Measurements from ENCODE around the gene BCAR3.

The BCAR3 gene

GRCh38 chr1:93641527-93641926 lies 40.1 kb downstream of the BCAR3 start:
- in situ Hi-C loops (cut with MboI; ENCODE audit: low sequenced_read_pairs), result no loop called here

- in situ Hi-C loops (cut with MboI; ENCODE audit: low sequenced_read_pairs), result no loop called here
Observed at GRCh38 chr1:93640656-93641440, 40.8 kb downstream of the BCAR3 start.

GRCh38 chr1:93638981-93639380 lies 42.7 kb downstream of the BCAR3 start:
- in situ Hi-C loops (cut with MboI; ENCODE audit: low sequenced_read_pairs), result loop anchor here (10.0 kb wide), 1 partner anchor 176 kb away; no protein-coding TSS in a partner anchor

- in situ Hi-C loops (cut with MboI; ENCODE audit: low sequenced_read_pairs), result loop anchor here (10.0 kb wide), 1 partner anchor 176 kb away; no protein-coding TSS in a partner anchor
Observed at GRCh38 chr1:93638307-93638847, 43.3 kb downstream of the BCAR3 start.

- in situ Hi-C loops (cut with MboI; ENCODE audit: low sequenced_read_pairs), result loop anchor here (10.0 kb wide), 1 partner anchor 178 kb away; no protein-coding TSS in a partner anchor
Observed at GRCh38 chr1:93636712-93637111, 44.9 kb downstream of the BCAR3 start.

DNA sequence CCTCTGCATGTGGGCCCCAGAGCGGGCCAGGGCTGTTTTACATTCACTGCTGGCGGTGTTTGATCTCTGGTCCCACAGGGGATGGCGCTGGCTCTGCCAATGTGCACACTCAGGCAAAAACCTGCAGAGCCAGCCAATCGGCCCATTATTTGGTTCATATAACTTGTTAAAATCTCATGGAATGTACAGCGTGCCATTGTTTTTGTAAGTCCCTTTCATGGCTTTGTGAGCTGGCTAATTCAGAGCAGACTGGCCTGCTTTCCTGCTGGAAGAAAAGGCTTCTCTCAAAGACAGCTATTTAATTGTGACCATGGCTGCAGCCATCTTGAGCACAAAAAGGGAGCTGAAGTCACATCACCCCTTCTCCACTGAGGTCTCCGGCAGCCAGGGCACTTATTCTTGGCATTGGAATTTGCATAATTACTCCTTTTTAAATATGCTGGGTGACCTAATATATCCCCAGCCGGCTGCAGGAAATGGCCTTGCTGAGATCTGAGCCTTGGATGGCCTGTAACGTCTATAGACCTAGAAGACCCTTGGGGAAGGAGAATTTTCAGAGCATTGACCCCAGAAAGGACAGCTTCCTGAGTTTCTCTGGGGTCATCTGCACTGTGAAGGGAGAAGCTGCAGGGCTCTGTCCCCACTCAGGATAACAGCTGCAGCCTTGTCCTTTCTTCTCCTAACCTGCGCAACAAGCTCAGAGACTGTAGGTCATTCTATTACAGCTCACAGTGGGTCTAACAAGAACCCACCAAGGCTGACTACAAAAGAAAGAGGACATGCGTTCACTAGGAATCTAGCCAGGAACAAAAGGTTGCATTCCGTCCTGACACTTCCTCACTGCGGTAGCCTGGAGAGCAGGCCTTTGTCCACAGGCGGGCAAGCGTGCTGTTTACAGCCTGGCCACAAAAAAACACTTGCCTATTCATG lies 45.8 kb downstream of the BCAR3 start:
- in situ Hi-C loops (cut with MboI; ENCODE audit: low sequenced_read_pairs), result loop anchor here (10.0 kb wide), 1 partner anchor 179 kb away; no protein-coding TSS in a partner anchor

- in situ Hi-C loops (cut with MboI; ENCODE audit: low sequenced_read_pairs), result loop anchor here (10.0 kb wide), 1 partner anchor 181 kb away; no protein-coding TSS in a partner anchor
Observed at GRCh38 chr1:93633313-93633712, 48.3 kb downstream of the BCAR3 start.

DNA sequence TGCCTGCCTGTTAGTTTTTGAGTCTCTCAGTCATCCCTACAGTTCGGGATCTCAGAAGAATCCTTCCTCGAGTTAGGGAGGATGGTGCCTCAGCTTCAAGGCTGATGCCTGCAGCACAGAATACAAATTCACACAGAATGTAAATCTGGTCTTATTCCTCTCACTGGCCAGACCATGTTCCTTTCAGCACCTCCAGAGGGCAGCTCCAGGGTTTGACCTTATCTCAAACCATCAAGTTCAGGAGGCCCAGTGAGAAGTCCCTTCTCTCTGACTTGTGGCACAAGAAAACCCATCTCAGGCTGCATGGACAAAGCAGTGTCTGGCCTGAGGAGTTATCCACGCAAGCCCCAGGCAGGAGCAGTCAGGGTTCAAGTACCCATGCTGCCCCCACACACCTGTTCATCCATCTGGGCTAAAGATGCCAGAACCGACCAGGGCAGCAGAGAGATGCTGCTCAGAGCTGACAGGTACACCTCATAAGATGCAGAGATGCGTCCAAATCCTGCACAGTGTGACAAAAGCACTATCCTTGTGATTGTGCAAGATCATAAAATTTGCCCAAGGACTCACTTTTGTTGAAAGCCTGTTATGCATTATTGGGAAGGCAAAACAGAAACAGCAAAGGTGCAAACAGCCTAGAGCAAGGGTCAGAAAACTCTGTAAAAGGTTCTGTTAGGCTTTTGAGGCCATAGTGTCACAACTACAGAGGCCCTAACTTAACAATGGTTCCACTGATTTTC lies 49.8 kb downstream of the BCAR3 start:
- in situ Hi-C loops (cut with MboI; ENCODE audit: low sequenced_read_pairs), result loop anchor here (10.0 kb wide), 1 partner anchor 183 kb away; no protein-coding TSS in a partner anchor

- in situ Hi-C loops (cut with MboI; ENCODE audit: low sequenced_read_pairs), result loop anchor here (10.0 kb wide), 1 partner anchor 185 kb away; no protein-coding TSS in a partner anchor
Observed at GRCh38 chr1:93630168-93630567, 51.5 kb downstream of the BCAR3 start.

GRCh38 chr1:93629101-93630059 lies 52.3 kb downstream of the BCAR3 start:
- in situ Hi-C loops (cut with MboI; ENCODE audit: low sequenced_read_pairs), result loop anchor here (10.0 kb wide), 1 partner anchor 185 kb away; no protein-coding TSS in a partner anchor

DNA sequence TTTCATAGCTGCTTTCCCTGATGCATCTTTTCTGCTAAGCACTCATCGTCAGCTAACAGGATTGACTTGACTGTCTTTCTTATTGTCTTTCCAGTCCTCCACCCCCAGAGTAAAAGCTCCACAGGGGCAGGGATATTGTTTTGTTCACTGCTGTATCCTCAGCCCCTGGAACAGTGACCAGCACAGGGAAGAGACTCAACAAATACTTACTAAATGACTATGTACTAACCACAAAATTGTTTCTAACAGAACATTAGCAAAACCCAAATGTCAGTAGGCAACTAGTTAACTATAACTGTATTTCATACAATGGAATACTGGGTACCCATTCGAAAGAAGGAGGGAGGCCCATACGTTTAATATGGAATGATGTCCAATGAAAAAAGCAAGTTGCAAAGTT lies 53.0 kb downstream of the BCAR3 start:
- in situ Hi-C loops (cut with MboI; ENCODE audit: low sequenced_read_pairs), result no loop called here

DNA sequence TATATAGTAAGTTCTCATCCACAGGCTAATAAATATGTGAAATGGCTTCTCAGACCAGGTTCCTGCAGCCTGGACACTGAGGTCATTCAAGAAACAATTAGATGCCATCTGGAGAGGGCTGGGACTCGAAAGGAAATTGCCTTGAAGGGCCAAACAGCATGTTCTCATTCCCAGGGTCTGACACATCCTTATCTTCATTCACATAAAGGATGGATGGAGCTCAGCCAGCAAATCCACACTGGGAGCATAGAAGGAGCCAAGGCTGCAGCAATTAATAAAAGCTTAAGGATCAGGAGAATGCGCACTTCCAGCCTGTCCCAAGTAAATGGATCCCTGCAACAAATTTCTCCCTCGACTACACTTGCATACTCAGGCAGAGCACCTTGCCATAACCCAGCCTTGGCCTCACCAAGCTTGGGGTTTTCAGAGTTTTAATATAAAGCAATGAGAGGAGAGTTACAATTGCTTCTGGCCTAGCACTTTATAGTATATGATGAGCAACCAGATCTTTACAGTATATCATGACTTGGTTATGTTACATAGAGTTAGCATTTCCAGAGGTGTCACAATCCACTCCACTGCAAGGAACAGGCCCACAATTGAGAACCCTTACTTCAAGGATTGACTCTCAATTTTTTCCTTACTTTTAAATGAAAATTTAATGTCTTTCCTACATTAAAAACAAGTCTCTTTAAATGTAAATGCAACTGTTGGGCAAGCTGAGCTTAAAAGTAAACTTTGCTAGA lies 55.9 kb downstream of the BCAR3 start:
- in situ Hi-C loops (cut with MboI; ENCODE audit: low sequenced_read_pairs), result no loop called here

DNA sequence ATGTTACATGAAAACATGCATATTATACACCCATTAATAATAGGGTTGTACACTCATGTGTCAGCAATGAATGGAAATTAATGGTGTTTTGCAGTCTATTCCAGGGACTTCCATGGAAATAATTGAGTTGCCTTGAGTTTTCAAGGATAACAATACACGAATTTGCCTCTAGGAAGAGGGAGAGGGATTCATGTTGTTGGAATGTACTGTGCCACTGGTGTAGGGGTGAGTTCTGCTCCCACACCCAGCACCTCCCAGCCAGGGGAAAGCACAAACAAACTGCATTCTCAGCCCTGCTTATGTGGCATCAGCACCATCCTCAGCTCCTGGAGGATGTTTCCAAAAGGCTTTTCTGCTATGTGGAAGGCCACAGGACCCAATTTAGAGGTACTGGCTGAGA lies 57.8 kb downstream of the BCAR3 start:
- in situ Hi-C loops (cut with MboI; ENCODE audit: low sequenced_read_pairs), result loop anchor here (25.0 kb wide), 1 partner anchor 187 kb away; the partner anchor contains the start of gene FNBP1L

GRCh38 chr1:93623436-93623835 lies 58.2 kb downstream of the BCAR3 start:
- in situ Hi-C loops (cut with MboI; ENCODE audit: low sequenced_read_pairs), result loop anchor here (25.0 kb wide), 1 partner anchor 186 kb away; the partner anchor contains the start of gene FNBP1L

GRCh38 chr1:93621246-93621645 lies 60.4 kb downstream of the BCAR3 start:
- in situ Hi-C loops (cut with MboI; ENCODE audit: low sequenced_read_pairs), result loop anchor here (25.0 kb wide), 1 partner anchor 184 kb away; the partner anchor contains the start of gene FNBP1L

GRCh38 chr1:93620841-93621210 lies 60.8 kb downstream of the BCAR3 start:
- in situ Hi-C loops (cut with MboI; ENCODE audit: low sequenced_read_pairs), result loop anchor here (25.0 kb wide), 1 partner anchor 184 kb away; the partner anchor contains the start of gene FNBP1L

DNA sequence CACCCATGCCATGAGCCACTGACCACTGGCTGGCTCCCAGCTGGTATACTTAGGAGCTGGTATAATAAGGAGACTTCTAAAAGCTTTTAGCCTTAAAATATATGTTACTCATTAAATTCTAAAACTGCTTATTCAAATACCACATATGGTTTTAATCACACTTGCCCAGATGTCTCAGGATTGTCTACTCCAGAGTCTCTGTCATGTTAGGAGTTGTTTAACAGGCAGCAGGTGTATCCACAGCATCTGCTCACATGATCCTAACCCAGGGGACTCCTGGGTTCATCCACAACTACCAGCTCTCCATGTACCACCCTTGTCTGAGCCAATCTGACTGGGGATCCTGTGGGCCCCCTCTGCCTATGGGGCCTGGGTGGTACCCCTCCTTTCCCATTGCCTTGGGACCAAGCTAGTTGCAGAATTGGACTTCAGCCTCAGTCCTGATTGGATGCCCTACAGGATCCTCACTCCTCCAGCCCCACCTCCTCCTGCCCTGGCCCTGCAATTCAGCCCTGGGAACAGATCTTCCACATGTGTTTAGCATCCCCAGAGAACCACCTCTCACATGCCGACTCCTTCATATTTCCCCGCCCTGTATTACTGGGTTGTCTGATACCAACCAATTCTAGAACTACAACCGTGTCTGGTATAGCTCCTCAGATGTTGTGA lies 61.3 kb downstream of the BCAR3 start:
- in situ Hi-C loops (cut with MboI; ENCODE audit: low sequenced_read_pairs), result loop anchor here (25.0 kb wide), 1 partner anchor 183 kb away; the partner anchor contains the start of gene FNBP1L

All from HL-60/S4 treated with phorbol 12-myristate 13-acetate at 8.2 ng/mL for 4 days and 3 days (cell line).